Calu3 (cell line): ENCODE results near the gene CTSS. TPM values are rescaled to one million over a fixed set of nuclear protein-coding genes. Genes with fewer than 3 reads are reported as not detected.

Experiments
- BruUV-seq: library from RNA; stranded (reverse); fragments of 400-500 nt; replicated peaks from 2 replicates; lab custom pipeline; 2021; lab: Mats Ljungman, UMichigan
- CTCF ChIA-PET: fragments of 300-600 bp; sonication (Branson Sonifier 250); formaldehyde crosslinking; loops from one replicate; lab custom pipeline; 2022; ENCODE audit warnings: antibody characterized with exemption; lab: Charles Lee
- DNase-seq: peaks from one replicate; pipeline ENCODE4 v3.0.0; 2022
- H3K27ac Mint-ChIP-seq: one replicate; pipeline ENCODE4 v1.8.0; 2022; ENCODE audit warnings: mixed read lengths; ENCODE audit not compliant: unreplicated experiment
- H3K27me3 Mint-ChIP-seq: one replicate; pipeline ENCODE4 v1.8.0; 2022; ENCODE audit warnings: mixed read lengths; ENCODE audit not compliant: unreplicated experiment
- H3K36me3 Mint-ChIP-seq: one replicate; pipeline ENCODE4 v1.8.0; 2022; ENCODE audit warnings: mild to moderate bottlenecking, moderate library complexity, mixed read lengths; ENCODE audit not compliant: insufficient read depth, unreplicated experiment
- H3K4me1 Mint-ChIP-seq: one replicate; pipeline ENCODE4 v1.8.0; 2022; ENCODE audit warnings: mild to moderate bottlenecking, low read depth, mixed read lengths; ENCODE audit not compliant: unreplicated experiment
- H3K4me3 Mint-ChIP-seq: one replicate; pipeline ENCODE4 v1.8.0; 2022; ENCODE audit warnings: mild to moderate bottlenecking, low read depth, moderate library complexity, mixed read lengths; ENCODE audit not compliant: unreplicated experiment
- H3K9me3 Mint-ChIP-seq: one replicate; pipeline ENCODE4 v1.8.0; 2022; ENCODE audit warnings: low read depth, mixed read lengths; ENCODE audit not compliant: unreplicated experiment
- CTCF ChIP-seq: fragments of 200-600 bp; IDR thresholded peaks from one replicate; pipeline ENCODE4 v1.8.0; 2022; ENCODE audit warnings: antibody characterized with exemption; ENCODE audit not compliant: unreplicated experiment
- intact Hi-C: fragments of 100-400 bp; cut with micrococcal nuclease; formaldehyde crosslinking; loops from one replicate; pipeline ENCODE4 v1.10.0; 2022; ENCODE audit not compliant: unreplicated experiment
- total RNA-seq: library from RNA; stranded (reverse); gene quantifications from 2 replicates; pipeline ENCODE4 v1.2.3, GENCODE V29; 2022

CTSS gene
- total RNA-seq, 1 experiment from 2014 or later = 144 TPM

GRCh38 chr1:150753416-150753815 lies 12.2 kb downstream of the CTSS start:
- Mint-ChIP-seq H3K4me3 (no peak overlapping the region), H3K36me3 (no peaks in the 10 kb centered on the region), H3K27me3 (no peaks in the 10 kb centered on the region), H3K9me3 (no peaks in the 10 kb centered on the region), H3K4me1 (peaks cover 17% of the 10 kb centered on the region), H3K27ac (no peak overlapping the region)
- intact Hi-C loops = no loop called here
- DNase-seq = no peak
- CTCF ChIA-PET = interaction anchor here (0.6 kb wide), 1 partner anchor 11 kb away, joined by 3 read pairs; no protein-coding TSS in a partner anchor
- no TSS peak for BruUV-seq
- TF ChIP-seq CTCF = no peak

- Mint-ChIP-seq H3K9me3 (no peaks in the 10 kb centered on the region), H3K27me3 (no peaks in the 10 kb centered on the region), H3K27ac (no peak overlapping the region), H3K4me3 (no peak overlapping the region), H3K4me1 (peaks cover 17% of the 10 kb centered on the region), H3K36me3 (no peaks in the 10 kb centered on the region)
- no peak for TF ChIP-seq CTCF
- intact Hi-C loops = no loop called here
- no peak for DNase-seq
- no TSS peak for BruUV-seq
- CTCF ChIA-PET = no interaction called here
Observed at GRCh38 chr1:150751443-150751842, 14.1 kb downstream of the CTSS start.

- no peak for DNase-seq
- H3K27ac Mint-ChIP-seq = no peak overlapping the region
- no peak for TF ChIP-seq CTCF
- H3K36me3 Mint-ChIP-seq = no peaks in the 10 kb centered on the region
- BruUV-seq = no TSS peak
- CTCF ChIA-PET = interaction anchor here (0.6 kb wide), 1 partner anchor 54 kb away, joined by 4 read pairs; no protein-coding TSS in a partner anchor
- peaks cover 17% of the 10 kb centered on the region for H3K4me1 Mint-ChIP-seq
- H3K9me3 Mint-ChIP-seq = no peaks in the 10 kb centered on the region
- intact Hi-C loops = no loop called here
- no peak overlapping the region for H3K4me3 Mint-ChIP-seq
- no peaks in the 10 kb centered on the region for H3K27me3 Mint-ChIP-seq
Observed at GRCh38 chr1:150749720-150750311, 15.8 kb downstream of the CTSS start.

- no peak for DNase-seq
- CTCF ChIA-PET = interaction anchor here (0.6 kb wide), 1 partner anchor 53 kb away, joined by 4 read pairs; no protein-coding TSS in a partner anchor
- no peak overlapping the region for H3K4me3 Mint-ChIP-seq
- no peaks in the 10 kb centered on the region for H3K36me3 Mint-ChIP-seq
- no peaks in the 10 kb centered on the region for H3K9me3 Mint-ChIP-seq
- no peaks in the 10 kb centered on the region for H3K27me3 Mint-ChIP-seq
- TF ChIP-seq CTCF = no peak
- no TSS peak for BruUV-seq
- H3K4me1 Mint-ChIP-seq = peaks cover 17% of the 10 kb centered on the region
- intact Hi-C loops = no loop called here
- H3K27ac Mint-ChIP-seq = no peak overlapping the region
Observed at GRCh38 chr1:150748878-150749719, 16.5 kb downstream of the CTSS start.
